GM23338 (cell line): Measurements from ENCODE around the gene NDST3.

Experiments
- CREB1 ChIP-seq: fragments of 250-450 bp; sonication (Bioruptor Pico); IDR thresholded peaks from 2 replicates; pipeline ENCODE4 v1.5.0; 2020; ENCODE audit warnings: low read depth, mild to moderate bottlenecking, moderate library complexity
- ETS1 ChIP-seq: IDR thresholded peaks from 2 replicates; pipeline ENCODE4 v1.6.1; 2016; ENCODE audit warnings: antibody characterized with exemption
- EZH2 ChIP-seq: fragments of 200-600 bp; sonication (generic); IDR thresholded peaks from one replicate; pipeline ENCODE4 v1.8.0; 2017; ENCODE audit warnings: antibody characterized with exemption, mild to moderate bottlenecking, low read depth; ENCODE audit not compliant: unreplicated experiment
- EZH2phosphoT487 ChIP-seq: fragments of 200-600 bp; sonication (generic); IDR thresholded peaks from one replicate; pipeline ENCODE4 v1.8.1; 2018; ENCODE audit warnings: antibody characterized with exemption; ENCODE audit not compliant: unreplicated experiment
- NANOG ChIP-seq: IDR thresholded peaks from 2 replicates; pipeline ENCODE4 v1.6.1; 2016; ENCODE audit warnings: antibody characterized with exemption, borderline replicate concordance
- POLR2AphosphoS5 ChIP-seq: IDR thresholded peaks from 2 replicates; pipeline ENCODE4 v1.6.1; 2016; ENCODE audit warnings: antibody characterized with exemption, low read depth
- STAT1 ChIP-seq: IDR thresholded peaks from one replicate; pipeline ENCODE4 v1.6.1; 2016; ENCODE audit warnings: antibody characterized with exemption; ENCODE audit not compliant: unreplicated experiment
- ZNF331 ChIP-seq: fragments of 250-450 bp; sonication (Bioruptor Pico); IDR thresholded peaks from 2 replicates; pipeline ENCODE4 v1.5.0; 2020; ENCODE audit warnings: low read depth, mild to moderate bottlenecking, moderate library complexity
- TF ChIP-seq, protein P1 (sequence below): IDR thresholded peaks from one replicate; pipeline ENCODE4 v1.6.1; 2018; ENCODE audit warnings: antibody characterized with exemption; ENCODE audit not compliant: unreplicated experiment
- TF ChIP-seq, protein P2 (sequence below), 2 experiments: fragments of 200-600 bp in 1 of 2; sonication (generic) in 1 of 2; conservative IDR thresholded peaks; 2 replicates each; pipeline versions ENCODE4 v1.5.1 to v1.6.1; 2016 to 2017; ENCODE audit warnings: antibody characterized with exemption in 2 of 2, low read depth in 2 of 2, mild to moderate bottlenecking in 2 of 2, moderate library complexity in 1 of 2

DNA sequence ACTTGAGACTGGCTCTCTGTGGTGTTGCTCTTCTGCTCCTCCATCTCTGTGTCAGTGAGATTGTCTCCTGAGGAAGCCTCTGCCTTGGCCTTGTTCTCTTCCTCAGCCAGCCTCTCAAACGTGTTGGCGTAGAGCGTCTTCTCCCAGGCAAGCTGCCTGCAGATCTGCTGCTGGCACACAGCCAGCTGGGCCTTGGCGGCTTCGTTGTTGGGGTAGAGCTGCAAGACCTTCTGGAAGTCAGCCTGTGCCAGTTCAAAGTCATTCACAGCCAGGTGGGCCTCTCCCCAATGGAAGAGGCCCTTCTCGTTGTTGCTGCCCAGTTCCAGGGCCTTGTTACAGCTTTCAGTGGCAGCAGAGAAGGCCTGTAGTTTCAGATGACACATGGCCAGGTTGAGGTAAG is 159.1 kb downstream of the NDST3 start:
- no peak for TF ChIP-seq ZNF331
- TF ChIP-seq, protein P1, sequence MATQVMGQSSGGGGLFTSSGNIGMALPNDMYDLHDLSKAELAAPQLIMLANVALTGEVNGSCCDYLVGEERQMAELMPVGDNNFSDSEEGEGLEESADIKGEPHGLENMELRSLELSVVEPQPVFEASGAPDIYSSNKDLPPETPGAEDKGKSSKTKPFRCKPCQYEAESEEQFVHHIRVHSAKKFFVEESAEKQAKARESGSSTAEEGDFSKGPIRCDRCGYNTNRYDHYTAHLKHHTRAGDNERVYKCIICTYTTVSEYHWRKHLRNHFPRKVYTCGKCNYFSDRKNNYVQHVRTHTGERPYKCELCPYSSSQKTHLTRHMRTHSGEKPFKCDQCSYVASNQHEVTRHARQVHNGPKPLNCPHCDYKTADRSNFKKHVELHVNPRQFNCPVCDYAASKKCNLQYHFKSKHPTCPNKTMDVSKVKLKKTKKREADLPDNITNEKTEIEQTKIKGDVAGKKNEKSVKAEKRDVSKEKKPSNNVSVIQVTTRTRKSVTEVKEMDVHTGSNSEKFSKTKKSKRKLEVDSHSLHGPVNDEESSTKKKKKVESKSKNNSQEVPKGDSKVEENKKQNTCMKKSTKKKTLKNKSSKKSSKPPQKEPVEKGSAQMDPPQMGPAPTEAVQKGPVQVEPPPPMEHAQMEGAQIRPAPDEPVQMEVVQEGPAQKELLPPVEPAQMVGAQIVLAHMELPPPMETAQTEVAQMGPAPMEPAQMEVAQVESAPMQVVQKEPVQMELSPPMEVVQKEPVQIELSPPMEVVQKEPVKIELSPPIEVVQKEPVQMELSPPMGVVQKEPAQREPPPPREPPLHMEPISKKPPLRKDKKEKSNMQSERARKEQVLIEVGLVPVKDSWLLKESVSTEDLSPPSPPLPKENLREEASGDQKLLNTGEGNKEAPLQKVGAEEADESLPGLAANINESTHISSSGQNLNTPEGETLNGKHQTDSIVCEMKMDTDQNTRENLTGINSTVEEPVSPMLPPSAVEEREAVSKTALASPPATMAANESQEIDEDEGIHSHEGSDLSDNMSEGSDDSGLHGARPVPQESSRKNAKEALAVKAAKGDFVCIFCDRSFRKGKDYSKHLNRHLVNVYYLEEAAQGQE: no peak
- TF ChIP-seq, protein P2, sequence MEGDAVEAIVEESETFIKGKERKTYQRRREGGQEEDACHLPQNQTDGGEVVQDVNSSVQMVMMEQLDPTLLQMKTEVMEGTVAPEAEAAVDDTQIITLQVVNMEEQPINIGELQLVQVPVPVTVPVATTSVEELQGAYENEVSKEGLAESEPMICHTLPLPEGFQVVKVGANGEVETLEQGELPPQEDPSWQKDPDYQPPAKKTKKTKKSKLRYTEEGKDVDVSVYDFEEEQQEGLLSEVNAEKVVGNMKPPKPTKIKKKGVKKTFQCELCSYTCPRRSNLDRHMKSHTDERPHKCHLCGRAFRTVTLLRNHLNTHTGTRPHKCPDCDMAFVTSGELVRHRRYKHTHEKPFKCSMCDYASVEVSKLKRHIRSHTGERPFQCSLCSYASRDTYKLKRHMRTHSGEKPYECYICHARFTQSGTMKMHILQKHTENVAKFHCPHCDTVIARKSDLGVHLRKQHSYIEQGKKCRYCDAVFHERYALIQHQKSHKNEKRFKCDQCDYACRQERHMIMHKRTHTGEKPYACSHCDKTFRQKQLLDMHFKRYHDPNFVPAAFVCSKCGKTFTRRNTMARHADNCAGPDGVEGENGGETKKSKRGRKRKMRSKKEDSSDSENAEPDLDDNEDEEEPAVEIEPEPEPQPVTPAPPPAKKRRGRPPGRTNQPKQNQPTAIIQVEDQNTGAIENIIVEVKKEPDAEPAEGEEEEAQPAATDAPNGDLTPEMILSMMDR (conservative IDR thresholded peaks at IDR 0.05; ENCODE audit: low read depth in 2 of 2): no peak
- no peak for TF ChIP-seq EZH2
- TF ChIP-seq CREB1 (CRISPR knock-in tag): no peak
- no peak for TF ChIP-seq EZH2phosphoT487
- TF ChIP-seq POLR2AphosphoS5: no peak
- TF ChIP-seq NANOG: no peak
- no peak for TF ChIP-seq ETS1
- no peak for TF ChIP-seq STAT1
